CD4-positive, alpha-beta T cell treated with Interleukin-21 for 1 hour (primary cell): Measurements from ENCODE around the gene AK9.
"Not testable (repeated sequence)": the region's sequence is repeated elsewhere in the genome, so short reads cannot be mapped to it uniquely, and the experiment has no call there.

Source experiments
- DNase-seq: peaks from one replicate; pipeline ENCODE4 v3.0.0-alpha.2; 2020

Gene AK9

GRCh38 chr6:109690737-109691621 lies at the start of gene AK9, which contains the start of gene FIG4:
AK9 (minus strand) TSS chr6:109691202; CDS start chr6:109675745, 15,457 bp downstream.
FIG4 (plus strand) TSS chr6:109691296; CDS start chr6:109691436, 140 bp downstream.
- peak; percentile 90 for DNase-seq

GRCh38 chr6:109740787-109741186 lies 49.8 kb upstream of the AK9 start:
- DNase-seq = no peak

- DNase-seq = no peak
Measured at GRCh38 chr6:109739686-109740085, 48.7 kb upstream of the AK9 start.

- DNase-seq = no peak
Measured at GRCh38 chr6:109738667-109739066, 47.7 kb upstream of the AK9 start.

GRCh38 chr6:109738255-109738654 lies 47.3 kb upstream of the AK9 start:
- no peak for DNase-seq

- no peak for DNase-seq
Measured at GRCh38 chr6:109736273-109737025, 45.4 kb upstream of the AK9 start.

- not testable (repeated sequence) for DNase-seq
Measured at GRCh38 chr6:109725250-109725649, 34.2 kb upstream of the AK9 start.

- no peak for DNase-seq
Measured at GRCh38 chr6:109722564-109723254, 31.7 kb upstream of the AK9 start.

- DNase-seq = no peak
Measured at GRCh38 chr6:109722011-109722410, 31.0 kb upstream of the AK9 start.

- DNase-seq = no peak
Measured at GRCh38 chr6:109720311-109720710, 29.3 kb upstream of the AK9 start.

GRCh38 chr6:109718991-109719390 lies 28.0 kb upstream of the AK9 start:
- DNase-seq = no peak

GRCh38 chr6:109717971-109718370 lies 27.0 kb upstream of the AK9 start:
- no peak for DNase-seq

GRCh38 chr6:109715616-109716015 lies 24.6 kb upstream of the AK9 start:
- no peak for DNase-seq

- DNase-seq = no peak
Measured at GRCh38 chr6:109714611-109715010, 23.6 kb upstream of the AK9 start.

- DNase-seq = no peak
Measured at GRCh38 chr6:109714166-109714565, 23.2 kb upstream of the AK9 start.

GRCh38 chr6:109713097-109713496 lies 22.1 kb upstream of the AK9 start:
- DNase-seq = no peak

- not testable (repeated sequence) for DNase-seq
Measured at GRCh38 chr6:109708099-109708498, 17.1 kb upstream of the AK9 start.

- DNase-seq = no peak
Measured at GRCh38 chr6:109706513-109706912, 15.5 kb upstream of the AK9 start.

GRCh38 chr6:109705258-109705657 lies 14.3 kb upstream of the AK9 start:
- DNase-seq = peak; percentile 81

- no peak for DNase-seq
Measured at GRCh38 chr6:109702791-109703190, 11.8 kb upstream of the AK9 start.

GRCh38 chr6:109701774-109702173 lies 10.8 kb upstream of the AK9 start:
- no peak for DNase-seq

- DNase-seq = no peak
Measured at GRCh38 chr6:109701221-109701620, 10.2 kb upstream of the AK9 start.

- DNase-seq = no peak
Measured at GRCh38 chr6:109696355-109696754, 5.4 kb upstream of the AK9 start.
